Upper lobe of right lung (tissue), 1 donor: ENCODE data around the gene ZNF143. TPM values are rescaled to one million over a fixed set of nuclear protein-coding genes. Genes with fewer than 3 reads are reported as not detected.

Experiments used
- ATAC-seq: fragments of 200-7000 bp; cut with Tn5 transposase; one replicate; pipeline ENCODE4 v1.9.1; 2020; ENCODE audit warnings: mild to moderate bottlenecking, moderate library complexity
- DNase-seq: peaks from one replicate; pipeline ENCODE4 v3.0.0-alpha.2; 2020
- H3K27ac ChIP-seq: fragments of 200-600 bp; one replicate; pipeline ENCODE4 v1.8.0; 2022
- H3K27me3 ChIP-seq: fragments of 200-600 bp; one replicate; pipeline ENCODE4 v1.8.0; 2022; ENCODE audit warnings: mild to moderate bottlenecking
- H3K36me3 ChIP-seq: fragments of 200-600 bp; one replicate; pipeline ENCODE4 v1.8.0; 2022
- H3K4me1 ChIP-seq: fragments of 200-600 bp; one replicate; pipeline ENCODE4 v1.8.0; 2022
- H3K4me3 ChIP-seq: fragments of 200-600 bp; one replicate; pipeline ENCODE4 v1.8.0; 2022; ENCODE audit warnings: mild to moderate bottlenecking
- H3K9me3 ChIP-seq: fragments of 200-600 bp; one replicate; pipeline ENCODE4 v1.8.0; 2022
- CTCF ChIP-seq: fragments of 200-600 bp; IDR thresholded peaks from one replicate; pipeline ENCODE4 v1.8.0; 2022; ENCODE audit warnings: antibody characterized with exemption
- intact Hi-C: fragments of 100-400 bp; cut with DNase I; formaldehyde crosslinking; loops from one replicate; pipeline ENCODE4 v1.11.0; 2022
- total RNA-seq: library from RNA; stranded (reverse); fragmentation: NEBNext Ultra II Directional; extraction: Animal tissue kit (Norgen Biotek cat#: 25700); gene quantifications from one replicate; pipeline ENCODE4 v1.2.1, GENCODE V29; 2021
- donor health status: DM: no; HTN: yes; CAD: no; lungs with severe emphysema.

The ZNF143 gene
- total RNA-seq, 1 donor from 2014 or later, result 29.6 TPM

GRCh38 chr11:9571763-9572115, 110.9 kb downstream of the ZNF143 start:
- H3K4me1 ChIP-seq, result peaks cover 16% of the 10 kb centered on the region
- H3K36me3 ChIP-seq, result no peaks in the 10 kb centered on the region
- ATAC-seq, result no peak
- no peak for TF ChIP-seq CTCF
- no peak overlapping the region for H3K27ac ChIP-seq
- H3K27me3 ChIP-seq, result no peaks in the 10 kb centered on the region
- intact Hi-C loops, result no loop called here
- DNase-seq, result no peak
- H3K4me3 ChIP-seq, result no peak overlapping the region
- no peaks in the 10 kb centered on the region for H3K9me3 ChIP-seq

GRCh38 chr11:9573052-9573774, 112.4 kb downstream of the ZNF143 start, which contains the start of gene WEE1:
Gene WEE1 (plus strand): TSS chr11:9573670. CDS start chr11:9573934, 264 bp downstream.
- DNase-seq, result peak; percentile 99
- intact Hi-C loops, result no loop called here
- no peak for TF ChIP-seq CTCF
- Histone ChIP-seq H3K27me3 (no peaks in the 10 kb centered on the region), H3K36me3 (no peaks in the 10 kb centered on the region), H3K4me3 (peak within 1 kb of the TSS; percentile 77), H3K9me3 (no peaks in the 10 kb centered on the region), H3K4me1 (peaks cover 14% of the 10 kb centered on the region), H3K27ac (peak within 1 kb of the TSS; percentile 97)
- ATAC-seq, result peak; percentile 95

GRCh38 chr11:9573775-9574621, 113.2 kb downstream of the ZNF143 start:
- no peaks in the 10 kb centered on the region for H3K27me3 ChIP-seq
- peaks cover 9% of the 10 kb centered on the region for H3K4me1 ChIP-seq
- H3K27ac ChIP-seq, result peak overlapping the region; percentile 78
- H3K9me3 ChIP-seq, result no peaks in the 10 kb centered on the region
- H3K36me3 ChIP-seq, result no peaks in the 10 kb centered on the region
- TF ChIP-seq CTCF, result no peak
- peak; percentile 76 for DNase-seq
- intact Hi-C loops, result no loop called here
- H3K4me3 ChIP-seq, result peak overlapping the region; percentile 77
- ATAC-seq, result no peak

- H3K27me3 ChIP-seq, result no peaks in the 10 kb centered on the region
- no peaks in the 10 kb centered on the region for H3K9me3 ChIP-seq
- TF ChIP-seq CTCF, result no peak
- peak overlapping the region; percentile 78 for H3K27ac ChIP-seq
- no peaks in the 10 kb centered on the region for H3K36me3 ChIP-seq
- intact Hi-C loops, result no loop called here
- peak overlapping the region; percentile 77 for H3K4me3 ChIP-seq
- DNase-seq (peak; percentile 72), ATAC-seq (no peak)
- H3K4me1 ChIP-seq, result peaks cover 9% of the 10 kb centered on the region
These were observed 113.9 kb downstream of the ZNF143 start for GRCh38 chr11:9574622-9575259.

GRCh38 chr11:9575260-9576240, 114.7 kb downstream of the ZNF143 start:
- DNase-seq, result no peak

More at GRCh38 chr11:9575260-9576240, 114.7 kb downstream of the ZNF143 start:
- Histone ChIP-seq H3K4me1 (peaks cover 5% of the 10 kb centered on the region), H3K36me3 (no peaks in the 10 kb centered on the region), H3K27ac (peak overlapping the region; percentile 78), H3K9me3 (no peaks in the 10 kb centered on the region), H3K4me3 (peak overlapping the region; percentile 77), H3K27me3 (no peaks in the 10 kb centered on the region)
- ATAC-seq, result no peak
- intact Hi-C loops, result no loop called here
- no peak for TF ChIP-seq CTCF
